K562 (cell line): ENCODE results near the gene ADARB2. TPM values are rescaled to one million over a fixed set of nuclear protein-coding genes. Genes with fewer than 3 reads are reported as not detected.
"Not testable (repeated sequence)": the region's sequence is repeated elsewhere in the genome, so short reads cannot be mapped to it uniquely, and the experiment has no call there.

Experiments
- ATAC-seq: fragments of 200-7000 bp; cut with Tn5 transposase; 3 replicates; pipeline ENCODE4 v1.9.1; 2020; ENCODE audit warnings: moderate library complexity
- BruUV-seq: library from RNA; stranded (reverse); fragments of 400-500 nt; replicated peaks from 2 replicates; lab custom pipeline; 2021; lab: Mats Ljungman, UMichigan
- CTCF ChIA-PET: fragments of 300-600 bp; formaldehyde crosslinking; extraction: SDS; loops from one replicate; lab custom pipeline; 2021; ENCODE audit warnings: low intra/inter-chr PET ratio; lab: Yijun Ruan, JAX
- POLR2A ChIA-PET: fragments of 300-600, 350-650 bp; sonication (Branson Sonifier 250); formaldehyde crosslinking; extraction: SDS; loops from one replicate; lab custom pipeline; 2021; ENCODE audit warnings: antibody characterized with exemption, inconsistent platforms; lab: Yijun Ruan, JAX
- DNase-seq, 4 experiments: peaks; one replicate each; pipeline versions ENCODE4 v3.0.0 to v3.0.0-alpha.2; 2011 to 2018; ENCODE audit warnings: low spot score in 3 of 4, mixed read lengths in 3 of 4; ENCODE audit errors: extremely low read depth in 1 of 4
- FAIRE-seq: peaks from 2 replicates; lab custom pipeline; 2011; peaks lifted over from hg19 to GRCh38; lab: Jason Lieb, UNC
- H2AFZ ChIP-seq: 2 replicates; pipeline ENCODE4 v1.6.0; 2011; ENCODE audit warnings: low read depth, low read length, control low read depth, inconsistent platforms
- H3K27ac ChIP-seq: fragments of 200-600 bp; 3 replicates; pipeline ENCODE4 v1.8.0; 2011; ENCODE audit warnings: low read depth, mild to moderate bottlenecking, control low read depth, inconsistent platforms, low read length, moderate library complexity, mixed read lengths; ENCODE audit errors: extremely low read depth
- H3K27me3 ChIP-seq, 2 experiments: fragments of 300-600 bp in 1 of 2; 2 replicates in 1 of 2; 3 replicates in 1 of 2; pipeline versions ENCODE4 v1.6.0 to v1.8.0; 2011; ENCODE audit warnings: inconsistent platforms in 2 of 2, low read length in 2 of 2, mild to moderate bottlenecking in 1 of 2, mixed read lengths in 1 of 2, moderate library complexity in 1 of 2; ENCODE audit not compliant: control insufficient read depth in 2 of 2, insufficient read depth in 2 of 2
- H3K36me3 ChIP-seq: fragments of 300-600 bp; 3 replicates; pipeline ENCODE4 v1.8.0; 2011; ENCODE audit warnings: mild to moderate bottlenecking, low read length, inconsistent platforms; ENCODE audit not compliant: control insufficient read depth, insufficient read depth
- H3K4me1 ChIP-seq, 2 experiments: fragments of 200-600 bp in 1 of 2; replicated peaks in 1 of 2; 2 replicates in 1 of 2; 3 replicates in 1 of 2; pipeline versions ENCODE4 v1.5.1 to v1.8.0; 2011; ENCODE audit warnings: inconsistent platforms in 2 of 2, low read length in 2 of 2, mild to moderate bottlenecking in 1 of 2, mixed read lengths in 1 of 2, moderate library complexity in 1 of 2; ENCODE audit not compliant: control insufficient read depth in 2 of 2, insufficient read depth in 2 of 2
- H3K4me2 ChIP-seq: 2 replicates; pipeline ENCODE4 v1.6.1; 2011; ENCODE audit warnings: low read length, control low read depth, inconsistent platforms, mixed read lengths; ENCODE audit not compliant: insufficient read depth
- H3K4me3 ChIP-seq: fragments of 200-600 bp; sonication (generic), shearing (Covaris generic); 2 replicates; pipeline ENCODE4 v1.5.1; 2016; ENCODE audit warnings: control low read depth, inconsistent platforms
- H3K79me2 ChIP-seq: fragments of 200-600 bp; 3 replicates; pipeline ENCODE4 v1.8.0; 2011; ENCODE audit warnings: low read length, inconsistent platforms; ENCODE audit not compliant: control insufficient read depth, insufficient read depth
- H3K9ac ChIP-seq, 2 experiments: 2 replicates each; pipeline versions ENCODE4 v1.6.0 to v1.6.1; 2011; ENCODE audit warnings: low read depth in 2 of 2, low read length in 2 of 2, control low read depth in 1 of 2, inconsistent platforms in 1 of 2, mild to moderate bottlenecking in 1 of 2, mixed read lengths in 1 of 2; ENCODE audit not compliant: insufficient read depth in 1 of 2
- H3K9me1 ChIP-seq: one replicate; pipeline ENCODE4 v1.6.0; 2011; ENCODE audit warnings: inconsistent platforms, mild to moderate bottlenecking, low read length, moderate library complexity; ENCODE audit not compliant: control insufficient read depth, insufficient read depth
- H3K9me3 ChIP-seq: replicated peaks from 2 replicates; pipeline ENCODE4 v1.5.1; 2011; ENCODE audit warnings: low read depth, low read length, inconsistent platforms; ENCODE audit not compliant: control insufficient read depth, insufficient read depth
- H4K20me1 ChIP-seq: replicated peaks from 2 replicates; pipeline ENCODE4 v1.6.1; 2011; ENCODE audit warnings: low read length, inconsistent platforms, mixed read lengths; ENCODE audit not compliant: control insufficient read depth, insufficient read depth
- ASH1L ChIP-seq: fragments of 450-650 bp; IDR thresholded peaks from 2 replicates; pipeline ENCODE4 v1.6.1; 2018; ENCODE audit warnings: borderline replicate concordance, mild to moderate bottlenecking, low read depth; ENCODE audit not compliant: partially characterized antibody
- CSDE1 ChIP-seq, 2 experiments: fragments of 450-650 bp; IDR thresholded peaks; 2 replicates each; pipeline ENCODE4 v1.6.1; 2016; ENCODE audit warnings: mild to moderate bottlenecking in 1 of 2
- XRCC3 ChIP-seq: fragments of 450-650 bp; IDR thresholded peaks from 2 replicates; pipeline ENCODE4 v1.6.1; 2017; ENCODE audit warnings: mild to moderate bottlenecking, moderate library complexity
- ZBTB5 ChIP-seq: fragments of 450-650 bp; IDR thresholded peaks from 2 replicates; pipeline ENCODE4 v1.6.1; 2017; ENCODE audit warnings: antibody characterized with exemption
- ZNF146 ChIP-seq: IDR thresholded peaks from one replicate; pipeline ENCODE4 v1.6.1; 2018; ENCODE audit warnings: missing compliant biosample characterization; ENCODE audit not compliant: unreplicated experiment
- ZNF347 ChIP-seq: fragments of 450-650 bp; formaldehyde crosslinking; IDR thresholded peaks from 2 replicates; pipeline ENCODE4 v1.4.0; 2020; ENCODE audit warnings: low read depth, mild to moderate bottlenecking, moderate library complexity
- ZNF717 ChIP-seq: fragments of 250-450 bp; sonication (Bioruptor Pico); IDR thresholded peaks from 2 replicates; pipeline ENCODE4 v1.5.0; 2021
- WGBS: fragments of 100-300 bp; shearing (Covaris generic); methylation state at CpG from one replicate; pipeline ENCODE4 v1.1.6; 2016; ENCODE audit warnings: low coverage, mixed read lengths; ENCODE audit not compliant: insufficient coverage; ENCODE audit errors: missing lambda C conversion rate; 5-methylcytosine and 5-hydroxymethylcytosine counted together
- in situ Hi-C: fragments of 300-500 bp; cut with MboI; formaldehyde crosslinking; loops from 4 replicates; pipeline ENCODE4 v1.15.0; 2018; ENCODE audit warnings: inconsistent platforms, mixed read lengths
- intact Hi-C: fragments of 100-400 bp; cut with micrococcal nuclease; formaldehyde crosslinking; loops from 2 replicates; pipeline ENCODE4 v1.14.2; 2022
- polyA plus RNA-seq, 8 experiments: library from polyadenylated mRNA; depleted of rRNA in 4 of 8; stranded (reverse) in 5 of 8; unstranded in 3 of 8; fragments of >200 nt; fragmentation: Nextera tagmentation in 2 of 8; fragmentation: Illumina TruSeq in 1 of 8; extraction: Ambion mirVana in 2 of 8; extraction: Trizol in 1 of 8; gene quantifications; 2 replicates each; pipeline versions ENCODE4 v1.2.1 to v1.2.3, GENCODE V29; 2011 to 2014; ENCODE audit warnings: inconsistent platforms in 1 of 8, missing spikeins in 1 of 8
- total RNA-seq, 7 experiments: library from RNA; depleted of rRNA in 6 of 7; stranded (reverse); fragments of >200 nt in 6 of 7; fragmentation: Illumina TruSeq in 2 of 7; extraction: Trizol in 2 of 7; gene quantifications; 2 replicates each; pipeline versions ENCODE4 v1.2.1 to v1.2.3, GENCODE V29; 2011 to 2021; ENCODE audit warnings: low replicate concordance in 1 of 7
- TF ChIP-seq, protein P1 (sequence below): fragments of 450-650 bp; formaldehyde crosslinking; IDR thresholded peaks from 2 replicates; pipeline ENCODE4 v1.4.0; 2020; ENCODE audit warnings: mild to moderate bottlenecking

The ADARB2 gene
- total and polyA plus RNA-seq, 9 of the 15 experiments (the other 6 are each of a cell fraction or from before 2014, with no cell fraction given) = not detected

- DNase-seq = no peak
- Histone ChIP-seq H3K27ac (no peak overlapping the region), H3K4me3 (no peak overlapping the region), H3K36me3 (no peaks in the 10 kb centered on the region), H3K9me1 (no peaks in the 10 kb centered on the region), H3K4me1 (no peaks in the 10 kb centered on the region), H3K9ac (no peak overlapping the region), H3K9me3 (no peaks in the 10 kb centered on the region), H3K27me3 (peaks cover 2 to 31% of the 10 kb centered on the region in 2 experiments; a peak in 3 of 5 replicates), H2AFZ (no peak overlapping the region), H3K4me2 (no peak overlapping the region), H3K79me2 (no peaks in the 10 kb centered on the region), H4K20me1 (no peaks in the 10 kb centered on the region; the same call in 1 of the 2 replicates)
- in situ Hi-C loops (no loop called here), intact Hi-C loops (no loop called here)
- no peak for TF ChIP-seq ZNF347 (CRISPR knock-in tag)
- TF ChIP-seq ASH1L = no peak
- TF ChIP-seq ZNF717 (CRISPR knock-in tag) = no peak
- TF ChIP-seq XRCC3 = no peak
- no peak for TF ChIP-seq ZNF146 (CRISPR knock-in tag)
- TF ChIP-seq CSDE1 (IDR thresholded peaks at IDR 0.05) = no peak
- no peak for TF ChIP-seq ZBTB5
- TF ChIP-seq, protein P1, sequence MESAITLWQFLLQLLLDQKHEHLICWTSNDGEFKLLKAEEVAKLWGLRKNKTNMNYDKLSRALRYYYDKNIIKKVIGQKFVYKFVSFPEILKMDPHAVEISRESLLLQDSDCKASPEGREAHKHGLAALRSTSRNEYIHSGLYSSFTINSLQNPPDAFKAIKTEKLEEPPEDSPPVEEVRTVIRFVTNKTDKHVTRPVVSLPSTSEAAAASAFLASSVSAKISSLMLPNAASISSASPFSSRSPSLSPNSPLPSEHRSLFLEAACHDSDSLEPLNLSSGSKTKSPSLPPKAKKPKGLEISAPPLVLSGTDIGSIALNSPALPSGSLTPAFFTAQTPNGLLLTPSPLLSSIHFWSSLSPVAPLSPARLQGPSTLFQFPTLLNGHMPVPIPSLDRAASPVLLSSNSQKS (CRISPR knock-in tag) = no peak
- FAIRE-seq = no peak
- no peak for ATAC-seq
- CTCF ChIA-PET = no interaction called here
- 0% methylated on average over 9 of the region's 9 CpGs for WGBS
- POLR2A ChIA-PET = no interaction called here
- BruUV-seq = no TSS peak
Measured at GRCh38 chr10:1227510-1228402, 509.6 kb downstream of the ADARB2 start.

DNA sequence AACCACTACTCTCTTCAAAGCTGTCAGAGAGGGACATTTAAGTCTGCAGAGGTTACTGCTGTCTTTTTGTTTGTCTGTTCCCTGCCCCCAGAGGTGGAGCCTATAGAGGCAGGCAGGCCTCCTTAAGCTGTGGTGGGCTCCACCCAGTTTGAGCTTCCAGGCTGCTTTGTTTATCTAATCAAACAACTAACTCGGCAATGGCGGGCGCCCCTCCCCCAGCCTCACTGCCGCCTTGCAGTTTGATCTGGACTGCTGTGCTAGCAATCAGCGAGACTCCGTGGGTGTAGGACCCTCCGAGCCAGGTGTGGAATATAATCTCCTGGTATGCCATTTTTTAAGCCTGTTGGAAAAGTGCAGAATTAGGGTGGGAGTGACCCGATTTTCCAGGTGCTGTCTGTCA is 510.4 kb downstream of the ADARB2 start:
- H3K4me3 ChIP-seq, H3K36me3 ChIP-seq, CTCF ChIA-PET, H3K4me1 ChIP-seq, POLR2A ChIA-PET, H3K27ac ChIP-seq, intact Hi-C loops, H3K4me2 ChIP-seq, DNase-seq, H2AFZ ChIP-seq, H4K20me1 ChIP-seq, H3K9me3 ChIP-seq, H3K9ac ChIP-seq, ATAC-seq, FAIRE-seq, H3K79me2 ChIP-seq, H3K9me1 ChIP-seq, in situ Hi-C loops, BruUV-seq: not testable (repeated sequence)
- WGBS = 2% methylated on average over 8 of the region's 8 CpGs
- H3K27me3 ChIP-seq = peaks cover 2 to 23% of the 10 kb centered on the region in 2 experiments; a peak in 2 of 5 replicates
